HS-27A (cell line): Measurements from ENCODE around the gene PTPRH.
"Not testable (repeated sequence)": the region's sequence is repeated elsewhere in the genome, so short reads cannot be mapped to it uniquely, and the experiment has no call there.

Experiments
- DNase-seq: peaks from one replicate; pipeline ENCODE4 v3.0.0-alpha.2; 2012; ENCODE audit warnings: low read depth, missing footprints

PTPRH gene

GRCh38 chr19:55224679-55225414 lies 15.5 kb upstream of the PTPRH start:
- not testable (repeated sequence) for DNase-seq

GRCh38 chr19:55224038-55224665 lies 14.9 kb upstream of the PTPRH start:
- no peak for DNase-seq

DNA sequence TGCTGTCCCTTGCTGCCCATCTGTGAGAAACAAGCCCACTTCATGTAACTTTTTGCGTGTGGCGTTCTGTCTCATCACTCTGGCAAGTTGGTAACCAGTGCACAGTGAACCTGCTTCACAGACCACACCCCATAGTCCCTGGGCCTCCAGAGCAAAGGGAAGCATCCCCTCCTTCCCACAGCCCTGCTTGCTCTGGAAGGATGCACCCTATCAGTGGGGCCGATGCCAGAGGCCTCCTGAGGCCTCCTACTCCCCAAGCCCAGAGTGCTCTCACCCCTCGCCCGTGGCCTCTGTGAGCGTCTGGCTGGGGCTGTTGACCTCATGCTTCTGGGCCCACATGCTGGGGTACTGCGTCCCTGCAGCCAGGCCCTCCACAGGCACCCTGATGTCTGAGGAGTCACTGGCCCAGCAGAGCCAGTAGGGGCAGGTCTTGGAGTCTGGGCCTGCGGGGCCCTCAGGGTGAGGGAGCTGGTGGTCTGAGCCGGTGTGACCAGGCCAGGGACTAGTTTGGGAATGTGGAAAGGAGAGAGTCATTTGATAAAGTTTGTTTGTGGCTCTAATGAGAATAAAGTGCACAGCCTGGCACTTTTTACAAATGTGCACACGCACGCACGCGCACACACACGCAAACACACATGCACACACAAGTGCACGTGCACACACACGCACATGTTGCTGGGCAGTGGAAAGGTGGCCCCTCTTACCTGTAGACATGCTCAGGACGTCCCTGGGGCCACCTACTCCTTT lies 14.2 kb upstream of the PTPRH start:
- no peak for DNase-seq

- no peak for DNase-seq
Measured at GRCh38 chr19:55220525-55220924, 11.2 kb upstream of the PTPRH start.

DNA sequence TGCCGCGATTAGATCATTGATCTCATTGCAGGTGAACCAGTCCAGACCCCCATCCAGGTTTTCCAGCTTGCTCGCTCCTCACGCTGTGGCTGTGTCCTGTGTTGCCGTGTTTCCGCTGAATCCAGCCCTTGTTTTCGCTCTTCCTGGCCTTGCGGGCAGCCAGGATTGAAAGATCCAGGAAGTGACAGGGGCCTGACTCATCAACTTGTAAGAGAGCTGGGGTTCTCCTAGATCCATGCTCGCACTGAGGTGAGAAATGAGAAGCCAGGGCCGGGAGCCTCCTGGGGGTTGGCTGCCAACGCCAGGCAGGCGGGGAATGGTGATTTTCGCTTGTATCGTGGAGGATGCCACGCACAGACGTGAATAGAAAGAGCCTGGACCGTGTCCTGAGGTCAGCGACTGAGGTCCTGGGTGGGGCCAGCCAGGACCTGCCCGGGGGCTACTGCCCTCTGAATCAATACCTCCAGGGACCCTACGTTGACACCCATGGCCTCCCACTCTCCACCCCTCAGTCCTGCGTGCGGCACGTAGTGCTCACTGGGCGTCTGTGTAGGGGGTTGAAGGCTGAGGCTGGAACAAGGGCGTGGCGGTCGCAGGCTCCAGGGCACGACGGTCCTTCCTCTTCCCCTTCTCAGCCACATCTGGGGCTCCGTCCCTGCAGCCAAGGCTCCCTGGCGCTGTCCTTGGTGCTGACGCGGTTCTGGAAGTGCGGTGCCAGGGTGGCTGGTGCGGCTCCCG lies 7.3 kb upstream of the PTPRH start:
- DNase-seq: peak; percentile 99

DNA sequence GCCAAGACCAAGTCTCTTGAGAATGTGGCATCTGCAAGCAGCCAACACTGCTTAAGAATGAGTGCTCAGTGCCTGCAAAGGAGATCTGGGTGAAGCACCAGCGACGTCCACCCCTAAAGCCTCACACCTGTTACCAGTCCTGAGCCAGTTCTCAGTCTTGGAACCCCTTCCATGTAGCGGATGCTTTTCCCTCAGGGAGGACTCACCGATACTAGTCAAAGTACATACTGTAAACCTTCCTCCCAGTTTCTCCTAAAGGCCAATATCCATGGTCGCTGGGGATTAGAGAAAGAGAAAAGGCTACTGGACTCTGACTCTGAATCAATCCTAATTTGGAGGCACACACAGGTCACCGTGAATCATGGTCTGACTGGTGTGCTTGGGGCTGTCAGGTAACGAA lies 4.2 kb upstream of the PTPRH start:
- no peak for DNase-seq

DNA sequence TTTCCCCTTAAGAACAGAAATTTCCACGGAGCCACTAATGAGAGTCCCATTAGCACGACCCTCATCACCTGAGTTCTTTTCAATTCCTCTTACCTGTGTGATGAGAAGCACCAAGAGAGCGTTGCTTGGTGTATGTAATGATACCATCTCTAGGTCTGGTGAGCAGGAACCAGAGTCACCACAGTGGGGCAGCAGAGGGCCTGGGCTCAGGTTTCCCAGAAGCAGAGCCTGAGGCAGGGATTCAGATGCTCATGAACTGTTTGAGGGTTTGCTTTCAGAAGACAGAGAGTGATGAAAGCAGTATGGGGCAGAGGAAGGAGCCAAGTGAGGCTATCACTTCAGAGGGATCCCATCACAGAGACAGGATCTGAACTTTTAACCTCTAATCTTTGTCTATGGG lies 3.1 kb upstream of the PTPRH start:
- DNase-seq: no peak

GRCh38 chr19:55209693-55210472 lies 582 bp upstream of the PTPRH start:
- DNase-seq: peak; percentile 93

- DNase-seq: peak; percentile 80
Measured at GRCh38 chr19:55206664-55207500, 2.4 kb downstream of the PTPRH start.

- DNase-seq: not testable (repeated sequence)
Measured at GRCh38 chr19:55202199-55202598, 7.1 kb downstream of the PTPRH start.

- no peak for DNase-seq
Measured at GRCh38 chr19:55199620-55200204, 9.6 kb downstream of the PTPRH start.

DNA sequence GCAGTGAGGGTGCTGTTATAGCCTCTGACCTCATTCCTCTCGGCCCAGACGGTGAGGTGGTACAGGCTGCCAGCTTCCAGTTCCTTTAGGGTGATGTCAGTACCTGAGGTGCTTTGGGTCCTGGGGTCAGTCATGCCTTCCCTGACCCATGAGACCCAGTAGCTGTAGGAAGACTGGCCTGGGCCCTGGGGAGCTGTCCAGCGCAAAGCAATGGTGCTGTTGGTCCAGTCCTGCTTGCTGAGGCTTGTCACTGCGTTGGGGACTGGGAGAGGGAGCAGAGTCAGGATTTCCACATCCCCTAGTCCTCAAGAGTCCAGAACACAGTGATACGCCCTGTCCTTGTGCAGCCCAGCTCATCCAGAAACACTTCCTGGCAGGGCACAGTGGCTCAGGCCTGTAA lies 10.7 kb downstream of the PTPRH start:
- no peak for DNase-seq

DNA sequence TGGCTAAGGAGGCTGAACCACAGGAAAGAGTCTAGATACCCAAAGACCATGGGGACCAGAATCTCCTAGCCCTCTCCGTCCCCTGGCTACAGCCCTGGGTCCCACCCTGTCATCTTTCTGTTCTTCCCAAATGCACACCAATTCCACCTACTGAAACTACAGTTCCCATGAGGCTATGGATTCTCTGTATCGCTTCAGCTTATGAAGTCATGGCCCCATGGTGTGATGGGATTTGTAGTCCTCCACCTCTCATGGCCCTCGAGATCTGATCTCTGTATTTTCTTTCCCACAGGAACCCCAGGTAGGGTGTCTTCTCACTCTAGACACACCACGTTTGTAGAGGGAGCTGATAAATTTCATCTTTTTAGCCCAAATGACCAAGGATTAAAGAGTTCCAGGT lies 11.8 kb downstream of the PTPRH start:
- no peak for DNase-seq

- no peak for DNase-seq
Measured at GRCh38 chr19:55196803-55197202, 12.5 kb downstream of the PTPRH start.

GRCh38 chr19:55193481-55193880 lies 15.8 kb downstream of the PTPRH start:
- DNase-seq: no peak

- no peak for DNase-seq
Measured at GRCh38 chr19:55189403-55189835, 19.9 kb downstream of the PTPRH start.

GRCh38 chr19:55188625-55189024 lies 20.7 kb downstream of the PTPRH start:
- no peak for DNase-seq

GRCh38 chr19:55186080-55186479 lies 23.2 kb downstream of the PTPRH start:
- DNase-seq: no peak

GRCh38 chr19:55181740-55182139 lies 27.6 kb downstream of the PTPRH start:
- DNase-seq: no peak
